SK-N-SH treated with all-trans-retinoic acid at 6 μM for 48 hours (cell line): Measurements from ENCODE around the gene SNAPC1.

Source experiments
- ARNTL ChIP-seq: fragments of 450-650 bp; formaldehyde crosslinking; IDR thresholded peaks from 2 replicates; pipeline ENCODE4 v1.5.0; 2020; ENCODE audit warnings: low read depth, mild to moderate bottlenecking, moderate library complexity, borderline replicate concordance
- BACH2 ChIP-seq: fragments of 250-450 bp; sonication (Bioruptor Pico); IDR thresholded peaks from 2 replicates; pipeline ENCODE4 v1.9.0; 2021; ENCODE audit warnings: mild to moderate bottlenecking, borderline replicate concordance
- CSDC2 ChIP-seq: fragments of 250-450 bp; sonication (Bioruptor Pico); IDR thresholded peaks from 2 replicates; pipeline ENCODE4 v1.5.0; 2020; ENCODE audit warnings: mild to moderate bottlenecking, moderate library complexity
- GLIS3 ChIP-seq: fragments of 250-450 bp; sonication (Bioruptor Pico); IDR thresholded peaks from 2 replicates; pipeline ENCODE4 v1.5.0; 2020; ENCODE audit warnings: mild to moderate bottlenecking, moderate library complexity
- ISL1 ChIP-seq: fragments of 250-450 bp; sonication (Bioruptor Pico); IDR thresholded peaks from 2 replicates; pipeline ENCODE4 v2.1.2; 2022; ENCODE audit warnings: mild to moderate bottlenecking, moderate library complexity
- RARB ChIP-seq: fragments of 250-450 bp; sonication (Bioruptor Pico); IDR thresholded peaks from 2 replicates; pipeline ENCODE4 v1.8.0; 2021; ENCODE audit warnings: mild to moderate bottlenecking, moderate library complexity
- TOX ChIP-seq: fragments of 250-450 bp; sonication (Bioruptor Pico); IDR thresholded peaks from 2 replicates; pipeline ENCODE4 v1.8.0; 2021; ENCODE audit warnings: mild to moderate bottlenecking, moderate library complexity, borderline replicate concordance
- ZC3H10 ChIP-seq: fragments of 250-450 bp; sonication (Bioruptor Pico); IDR thresholded peaks from 2 replicates; pipeline ENCODE4 v1.5.1; 2021; ENCODE audit warnings: mild to moderate bottlenecking, moderate library complexity
- ZFP30 ChIP-seq: fragments of 450-650 bp; formaldehyde crosslinking; IDR thresholded peaks from 2 replicates; pipeline ENCODE4 v1.5.0; 2022; ENCODE audit warnings: mild to moderate bottlenecking, moderate library complexity
- ZNF565 ChIP-seq: fragments of 450-650 bp; formaldehyde crosslinking; conservative IDR thresholded peaks from 2 replicates; pipeline ENCODE4 v1.5.0; 2020; ENCODE audit warnings: low read depth, mild to moderate bottlenecking, moderate library complexity
- ZNF70 ChIP-seq: fragments of 450-650 bp; formaldehyde crosslinking; IDR thresholded peaks from 2 replicates; pipeline ENCODE4 v1.5.0; 2020; ENCODE audit warnings: mild to moderate bottlenecking, moderate library complexity
- TF ChIP-seq, protein P1 (sequence below): fragments of 250-450 bp; sonication (Bioruptor Pico); IDR thresholded peaks from 2 replicates; pipeline ENCODE4 v1.5.1; 2020; ENCODE audit warnings: low read depth, mild to moderate bottlenecking, moderate library complexity
- TF ChIP-seq, protein P2 (sequence below): fragments of 250-450 bp; sonication (Bioruptor Pico); IDR thresholded peaks from 2 replicates; pipeline ENCODE4 v1.8.0; 2020; ENCODE audit warnings: mild to moderate bottlenecking, moderate library complexity, borderline replicate concordance

DNA sequence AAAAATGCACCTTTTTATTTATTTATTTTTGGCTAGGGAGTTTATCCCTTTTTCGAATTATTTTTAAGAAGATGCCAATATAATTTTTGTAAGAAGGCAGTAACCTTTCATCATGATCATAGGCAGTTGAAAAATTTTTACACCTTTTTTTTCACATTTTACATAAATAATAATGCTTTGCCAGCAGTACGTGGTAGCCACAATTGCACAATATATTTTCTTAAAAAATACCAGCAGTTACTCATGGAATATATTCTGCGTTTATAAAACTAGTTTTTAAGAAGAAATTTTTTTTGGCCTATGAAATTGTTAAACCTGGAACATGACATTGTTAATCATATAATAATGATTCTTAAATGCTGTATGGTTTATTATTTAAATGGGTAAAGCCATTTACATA lies 14.9 kb upstream of the SNAPC1 start:
- TF ChIP-seq RARB (CRISPR knock-in tag) (no peak), BACH2 (no peak), ZFP30 (CRISPR knock-in tag) (no peak), ZC3H10 (CRISPR knock-in tag) (no peak), TOX (CRISPR knock-in tag) (no peak), ISL1 (no peak), CSDC2 (CRISPR knock-in tag) (no peak), ARNTL (no peak), ZNF70 (no peak), GLIS3 (CRISPR knock-in tag) (no peak), ZNF565 (CRISPR knock-in tag) (no peak)
- TF ChIP-seq, protein P1, sequence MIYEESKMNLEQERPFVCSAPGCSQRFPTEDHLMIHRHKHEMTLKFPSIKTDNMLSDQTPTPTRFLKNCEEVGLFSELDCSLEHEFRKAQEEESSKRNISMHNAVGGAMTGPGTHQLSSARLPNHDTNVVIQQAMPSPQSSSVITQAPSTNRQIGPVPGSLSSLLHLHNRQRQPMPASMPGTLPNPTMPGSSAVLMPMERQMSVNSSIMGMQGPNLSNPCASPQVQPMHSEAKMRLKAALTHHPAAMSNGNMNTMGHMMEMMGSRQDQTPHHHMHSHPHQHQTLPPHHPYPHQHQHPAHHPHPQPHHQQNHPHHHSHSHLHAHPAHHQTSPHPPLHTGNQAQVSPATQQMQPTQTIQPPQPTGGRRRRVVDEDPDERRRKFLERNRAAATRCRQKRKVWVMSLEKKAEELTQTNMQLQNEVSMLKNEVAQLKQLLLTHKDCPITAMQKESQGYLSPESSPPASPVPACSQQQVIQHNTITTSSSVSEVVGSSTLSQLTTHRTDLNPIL (CRISPR knock-in tag): no peak
- TF ChIP-seq, protein P2, sequence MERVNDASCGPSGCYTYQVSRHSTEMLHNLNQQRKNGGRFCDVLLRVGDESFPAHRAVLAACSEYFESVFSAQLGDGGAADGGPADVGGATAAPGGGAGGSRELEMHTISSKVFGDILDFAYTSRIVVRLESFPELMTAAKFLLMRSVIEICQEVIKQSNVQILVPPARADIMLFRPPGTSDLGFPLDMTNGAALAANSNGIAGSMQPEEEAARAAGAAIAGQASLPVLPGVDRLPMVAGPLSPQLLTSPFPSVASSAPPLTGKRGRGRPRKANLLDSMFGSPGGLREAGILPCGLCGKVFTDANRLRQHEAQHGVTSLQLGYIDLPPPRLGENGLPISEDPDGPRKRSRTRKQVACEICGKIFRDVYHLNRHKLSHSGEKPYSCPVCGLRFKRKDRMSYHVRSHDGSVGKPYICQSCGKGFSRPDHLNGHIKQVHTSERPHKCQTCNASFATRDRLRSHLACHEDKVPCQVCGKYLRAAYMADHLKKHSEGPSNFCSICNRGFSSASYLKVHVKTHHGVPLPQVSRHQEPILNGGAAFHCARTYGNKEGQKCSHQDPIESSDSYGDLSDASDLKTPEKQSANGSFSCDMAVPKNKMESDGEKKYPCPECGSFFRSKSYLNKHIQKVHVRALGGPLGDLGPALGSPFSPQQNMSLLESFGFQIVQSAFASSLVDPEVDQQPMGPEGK (CRISPR knock-in tag): no peak
